Measurements from ENCODE around the gene ANKS1A.

The ANKS1A gene

DNA sequence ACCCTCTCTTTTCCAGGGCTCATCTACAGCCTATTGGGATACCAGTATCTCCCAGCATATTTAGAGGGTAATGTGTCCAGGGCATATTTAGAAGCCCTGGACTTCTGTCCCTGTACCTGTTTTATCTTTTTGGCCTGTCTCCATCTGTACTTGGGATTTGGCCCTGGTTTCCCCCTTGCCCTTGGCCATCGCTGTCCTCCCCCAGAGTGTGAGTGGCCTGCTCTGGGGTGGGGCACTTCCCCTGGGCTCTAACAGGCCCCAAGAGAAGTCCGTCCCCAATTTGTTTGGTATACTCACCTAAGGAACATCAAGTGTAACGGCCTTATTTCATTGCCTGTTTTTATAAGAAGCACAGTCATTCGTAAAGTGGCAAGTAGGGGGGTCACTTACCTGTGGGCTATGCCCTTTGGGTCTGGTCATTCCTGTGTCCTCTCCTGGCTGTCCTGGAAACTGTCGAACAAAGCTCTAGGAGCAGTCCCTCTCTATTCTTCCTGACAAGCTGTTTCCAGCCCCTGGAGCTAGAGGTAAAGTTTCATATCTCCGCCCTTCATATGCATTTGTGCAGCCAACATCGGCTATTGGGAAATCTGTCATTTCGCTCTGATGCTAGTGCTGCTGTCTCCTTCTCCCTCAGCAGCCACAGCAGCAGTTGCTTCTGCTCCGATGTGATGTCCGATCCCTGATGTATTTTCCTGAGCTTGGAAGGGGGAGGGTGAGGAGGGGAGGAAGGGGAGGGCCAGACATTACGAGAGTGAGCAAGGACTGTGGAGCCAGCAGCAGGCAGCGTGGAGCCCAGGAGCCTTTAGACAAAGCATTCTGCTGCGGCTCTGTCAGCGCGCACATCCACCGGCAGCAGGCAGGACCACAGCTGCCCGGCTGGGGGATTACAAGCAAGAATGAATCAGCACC lies 168.6 kb downstream of the ANKS1A start:
- no peak for DNase-seq

DNA sequence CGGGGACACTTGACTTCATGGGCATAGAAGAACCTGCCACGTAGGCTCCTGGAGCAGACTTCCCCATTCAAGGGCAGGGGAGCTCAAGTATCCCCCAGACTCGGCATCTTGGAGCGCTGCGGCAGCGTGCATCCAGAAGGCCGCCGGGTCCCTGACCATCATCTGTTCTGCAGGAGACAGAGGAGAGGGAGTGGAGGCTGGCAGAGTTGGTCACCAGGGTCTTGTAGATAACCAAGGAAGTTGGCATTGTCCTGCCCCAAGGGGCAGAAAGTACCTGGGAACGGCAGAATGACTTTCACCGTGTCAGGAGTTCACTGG lies 169.3 kb downstream of the ANKS1A start:
- DNase-seq: no peak

DNA sequence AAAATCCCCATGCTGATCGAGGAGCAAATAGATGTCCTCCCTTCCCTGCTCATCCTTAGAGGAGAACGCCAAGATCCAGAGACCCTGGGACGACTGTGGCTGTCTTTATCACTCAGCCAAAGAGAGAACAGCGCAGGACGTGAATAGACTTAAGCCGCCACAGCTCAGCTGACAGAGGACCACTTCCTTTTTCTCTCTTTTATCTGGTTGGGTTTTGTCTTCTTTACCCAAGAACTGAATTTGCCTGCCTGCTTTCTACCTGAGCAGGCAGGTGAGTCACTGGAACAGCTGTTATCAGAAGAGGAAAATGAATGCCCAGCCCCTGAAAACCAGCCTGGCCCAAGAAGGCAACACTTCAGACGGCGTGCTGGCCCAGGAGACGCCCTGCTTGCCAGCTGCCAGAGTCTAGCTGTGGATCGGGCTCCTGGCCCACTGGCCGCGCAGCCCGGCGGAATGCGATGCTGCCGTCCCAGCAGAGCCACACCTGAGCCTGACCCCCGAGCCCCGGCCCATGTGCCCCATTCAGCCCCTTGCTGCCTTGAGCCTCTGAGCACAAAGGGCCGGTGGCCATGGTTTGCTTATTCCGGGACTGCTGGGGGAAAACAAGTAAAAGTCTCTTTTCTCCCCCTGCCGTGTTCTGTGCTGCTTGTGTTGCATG lies 169.9 kb downstream of the ANKS1A start:
- DNase-seq: no peak

DNA sequence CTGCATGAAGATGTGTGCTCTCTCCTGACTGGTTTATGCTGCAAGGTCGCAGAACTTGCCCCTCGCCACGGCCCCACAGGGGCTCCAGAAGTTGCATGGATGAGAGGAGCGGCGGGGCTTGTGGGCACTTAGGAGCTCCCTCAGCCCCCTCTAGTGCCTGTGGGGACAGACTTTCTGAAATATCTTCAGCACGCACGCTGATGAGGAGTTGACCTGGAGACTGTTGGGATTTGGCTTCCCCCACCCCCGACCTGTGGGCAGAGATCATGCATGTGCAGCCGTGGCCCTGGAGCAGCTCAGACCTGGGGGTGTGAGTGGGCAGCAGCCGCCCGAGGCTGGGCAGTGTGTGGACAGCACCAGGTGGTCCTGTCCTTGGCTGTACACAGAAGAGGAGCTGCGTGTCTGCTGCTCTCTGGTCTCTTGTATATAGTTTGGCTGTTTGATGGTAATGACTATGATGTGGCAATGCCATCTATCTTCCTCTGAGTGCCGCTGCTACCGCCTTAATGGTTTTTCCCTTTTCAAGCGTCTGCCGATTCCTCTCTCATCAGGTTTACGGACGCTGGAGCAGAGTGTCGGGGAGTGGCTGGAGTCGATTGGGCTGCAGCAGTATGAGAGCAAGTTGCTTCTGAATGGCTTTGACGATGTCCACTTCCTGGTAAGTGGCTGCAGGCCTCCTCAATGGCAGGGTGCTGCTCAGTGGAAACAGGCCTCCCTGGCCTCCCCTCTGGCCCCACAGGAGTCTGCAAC lies 170.7 kb downstream of the ANKS1A start:
- no peak for DNase-seq

DNA sequence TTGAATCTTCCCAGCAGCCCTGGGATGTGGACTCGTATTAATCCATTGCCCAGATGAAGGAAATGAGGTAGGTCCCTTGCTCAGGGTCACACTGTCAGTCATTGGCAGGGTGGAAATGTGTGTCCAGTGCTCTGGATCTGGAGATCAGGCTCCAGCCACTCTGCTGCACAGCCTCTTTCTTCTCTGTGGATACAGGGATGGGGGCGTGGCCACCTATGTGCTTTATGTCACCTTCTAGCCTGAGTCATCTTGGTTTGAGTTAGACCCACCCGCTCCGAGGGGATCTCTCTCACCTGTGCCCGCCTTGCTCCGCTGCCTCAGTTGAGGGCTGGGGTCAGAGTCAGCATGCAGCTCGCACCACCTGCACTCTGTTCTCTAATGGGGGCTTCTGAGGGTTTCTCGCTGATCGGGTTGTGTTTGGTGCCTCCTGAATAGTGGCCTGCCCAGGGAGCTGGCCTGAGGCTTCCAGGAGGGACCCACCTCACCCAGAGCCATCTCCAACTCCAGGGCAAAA lies 172.1 kb downstream of the ANKS1A start:
- no peak for DNase-seq

DNA sequence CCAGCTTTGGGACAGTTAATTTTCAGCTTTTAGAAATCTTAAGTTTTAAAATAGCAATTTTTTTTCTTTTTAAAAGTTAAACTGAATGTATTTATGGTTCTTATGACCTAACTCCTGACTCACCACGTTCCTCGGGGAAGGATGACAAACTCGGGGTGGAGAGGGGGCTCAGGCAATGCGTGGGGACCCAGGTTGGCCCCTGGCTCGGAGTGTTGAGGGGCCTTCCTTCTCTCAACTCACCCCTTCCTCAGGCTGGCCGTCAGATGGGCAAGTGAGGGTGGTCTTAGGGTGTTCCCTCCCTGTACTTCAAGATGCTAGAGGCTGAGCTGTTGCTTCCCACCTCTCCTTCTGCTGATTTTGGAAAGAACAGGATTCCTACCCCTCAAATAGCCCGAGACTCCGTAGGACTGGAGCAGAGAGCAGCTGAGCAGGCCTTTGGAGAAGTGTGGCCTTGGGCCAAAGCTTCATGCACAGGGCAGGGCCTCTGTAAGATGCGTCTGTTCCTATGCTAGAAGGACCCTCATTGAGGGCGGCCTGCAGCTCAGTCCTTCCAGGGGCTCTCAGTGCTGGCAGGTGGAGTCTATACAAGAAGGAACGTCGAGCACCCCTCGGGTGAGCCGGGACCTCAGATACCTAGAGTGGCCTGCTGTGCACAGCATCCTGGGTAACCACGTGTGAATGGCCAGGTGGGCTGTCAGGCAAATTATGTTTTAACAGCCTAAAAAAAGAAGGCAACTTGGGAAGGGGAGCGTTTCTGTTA lies 172.8 kb downstream of the ANKS1A start:
- DNase-seq: no peak

DNA sequence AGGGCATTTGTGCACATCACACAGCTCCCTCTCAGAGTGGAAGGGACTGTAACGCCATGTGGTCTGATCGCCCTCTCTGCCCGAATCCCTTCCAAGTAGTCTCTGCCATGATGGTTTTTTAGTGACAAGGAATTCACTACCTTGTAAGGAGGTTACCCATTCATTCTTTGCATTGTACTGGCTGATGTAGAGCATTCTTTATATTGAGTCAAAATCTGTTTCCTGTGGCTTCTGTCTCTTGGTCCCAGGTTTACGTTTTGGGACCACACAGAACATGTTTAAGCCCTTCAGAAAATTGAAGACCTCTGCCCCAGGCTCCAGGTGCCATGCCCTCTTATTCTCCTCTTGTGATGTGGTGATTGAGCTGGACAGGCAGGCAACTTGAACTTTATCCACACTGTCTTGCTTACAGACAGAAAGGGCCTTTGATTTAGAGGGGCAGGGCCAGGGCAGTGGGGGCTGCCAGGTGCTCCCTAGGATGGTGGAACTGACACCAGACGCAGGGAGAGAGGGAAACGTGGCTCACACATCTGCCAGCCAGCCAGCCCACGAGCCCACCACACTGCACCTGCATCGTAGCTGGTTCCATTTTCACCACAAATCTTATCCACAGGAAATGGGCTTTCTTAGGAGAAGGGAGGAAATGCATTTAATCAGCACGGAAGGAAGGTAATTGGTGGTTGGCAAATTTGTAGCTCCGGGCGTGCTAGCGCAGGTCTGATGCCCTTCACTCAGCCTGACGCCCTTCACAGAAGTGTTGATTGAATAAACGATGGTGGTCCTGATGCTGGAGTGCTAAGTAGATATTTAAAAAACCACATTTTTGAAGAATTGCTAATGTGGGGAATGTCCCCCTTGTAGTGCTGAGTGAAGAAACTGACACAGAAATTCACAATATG lies 173.9 kb downstream of the ANKS1A start:
- DNase-seq: no peak

DNA sequence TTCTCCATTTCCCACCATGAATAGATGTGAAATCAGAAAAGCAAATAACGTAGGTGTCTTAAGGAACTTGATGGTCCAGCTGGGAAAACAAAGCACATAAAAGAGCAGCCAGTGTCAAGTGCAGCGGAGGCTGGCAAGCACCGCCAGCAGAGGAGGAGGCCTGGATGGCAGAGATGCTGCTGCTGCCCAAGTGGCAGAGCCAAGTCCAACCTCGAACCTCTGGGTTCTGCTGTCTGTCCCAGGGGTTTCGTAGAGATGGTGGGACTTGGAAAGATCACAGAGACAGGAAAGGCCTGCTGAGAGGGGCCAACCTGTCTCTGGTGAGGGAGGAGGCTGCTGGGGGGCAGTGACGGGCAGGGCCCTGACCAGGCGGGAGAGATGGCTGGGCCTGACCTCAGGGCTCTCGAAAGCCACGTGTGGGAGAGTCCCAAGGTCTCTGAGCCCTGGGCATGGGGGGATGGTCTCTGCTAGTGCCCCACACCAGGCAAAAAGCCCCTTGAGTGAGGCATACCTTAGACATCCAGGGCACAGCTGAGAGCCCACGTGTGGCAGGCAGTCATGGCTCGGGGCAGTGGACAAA lies 174.7 kb downstream of the ANKS1A start:
- DNase-seq: no peak

DNA sequence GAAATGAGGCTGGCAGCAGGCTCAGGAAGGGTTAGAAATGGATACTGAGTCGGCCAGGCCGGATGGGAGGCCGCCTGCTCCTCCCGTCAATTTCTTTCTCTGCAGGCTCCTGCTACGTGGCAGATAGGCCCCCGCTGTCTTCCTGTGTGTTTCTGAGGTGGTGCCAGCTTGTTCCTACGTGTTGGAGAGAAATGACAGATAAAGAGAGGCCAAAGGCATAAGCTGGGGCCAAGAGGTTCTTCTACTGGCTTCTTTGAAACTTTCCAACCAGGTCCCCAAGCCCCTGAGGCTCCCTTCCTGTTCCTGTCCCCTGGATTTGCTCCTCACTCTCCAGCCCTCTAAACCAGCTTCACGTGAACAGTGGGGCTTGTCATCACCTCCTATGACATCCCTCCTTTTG lies 175.2 kb downstream of the ANKS1A start:
- no peak for DNase-seq

DNA sequence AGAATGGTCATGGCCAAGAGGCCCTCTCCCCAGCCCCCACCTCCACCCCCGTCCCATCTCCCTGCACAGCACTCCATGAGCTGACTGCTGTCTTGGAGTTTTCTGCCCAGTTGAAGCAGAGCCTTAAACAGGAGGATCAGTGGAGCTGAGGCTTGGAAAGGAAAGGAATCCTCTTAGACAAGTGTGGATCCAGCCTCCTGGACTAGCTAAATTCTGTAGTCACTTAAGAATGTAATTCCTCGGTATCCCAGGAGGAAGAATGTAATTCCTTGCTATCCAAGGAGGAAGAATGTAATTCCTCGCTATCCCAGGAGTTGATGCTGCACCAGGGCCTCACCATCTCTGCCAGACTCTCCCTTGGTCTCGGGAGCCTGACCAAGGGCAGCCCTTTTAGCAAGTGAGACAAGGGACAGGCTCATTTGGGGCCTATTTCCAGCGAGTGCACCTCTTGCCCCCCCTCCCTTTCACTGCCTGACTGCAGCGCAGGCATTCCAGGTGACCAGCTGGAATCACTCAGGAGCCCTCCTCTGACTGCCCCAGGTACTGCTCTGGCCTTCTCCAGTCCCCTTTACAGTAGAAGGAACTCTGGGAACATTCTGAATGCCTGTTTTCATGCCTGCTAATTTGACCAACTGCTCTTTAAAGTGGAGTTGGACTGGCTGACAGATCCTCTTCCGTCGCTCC lies 175.8 kb downstream of the ANKS1A start:
- no peak for DNase-seq

DNA sequence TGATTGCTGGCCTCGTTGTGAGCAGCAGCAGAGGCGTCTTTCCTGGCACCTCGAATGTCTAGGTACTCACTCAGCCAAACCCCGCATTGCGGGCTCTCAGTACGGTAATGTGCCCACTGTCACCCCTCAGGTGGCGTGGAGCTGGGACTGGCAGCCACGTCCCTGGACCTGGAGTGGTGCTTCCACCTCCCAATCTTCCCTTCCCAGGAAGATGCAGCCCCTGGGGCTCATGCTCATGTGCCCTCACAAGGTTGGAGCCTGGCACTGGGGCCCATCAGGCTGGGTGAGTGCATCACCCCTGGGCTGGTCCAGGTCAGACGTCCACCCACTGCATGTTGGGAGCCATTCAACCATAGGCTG lies 176.4 kb downstream of the ANKS1A start:
- DNase-seq: no peak

DNA sequence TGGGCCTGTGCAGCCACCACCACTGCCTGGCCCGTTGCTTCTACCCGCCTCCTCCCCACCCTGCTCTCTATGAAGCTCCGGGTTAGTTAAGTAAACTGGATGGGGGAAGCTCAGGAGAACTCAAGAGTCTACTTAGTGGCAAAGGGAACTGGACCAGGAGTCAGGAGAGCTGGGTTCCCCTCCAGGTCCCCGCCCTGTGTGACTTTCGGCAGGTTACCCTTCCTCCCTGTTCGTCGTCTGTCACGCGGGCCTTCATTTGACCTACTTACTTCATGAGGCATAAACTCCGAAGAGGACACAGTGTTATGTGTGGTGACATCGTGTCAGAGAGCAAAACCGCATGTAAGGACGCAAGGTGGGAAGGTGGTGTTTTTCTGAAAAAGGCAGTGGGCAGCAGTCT lies 176.8 kb downstream of the ANKS1A start:
- no peak for DNase-seq

DNA sequence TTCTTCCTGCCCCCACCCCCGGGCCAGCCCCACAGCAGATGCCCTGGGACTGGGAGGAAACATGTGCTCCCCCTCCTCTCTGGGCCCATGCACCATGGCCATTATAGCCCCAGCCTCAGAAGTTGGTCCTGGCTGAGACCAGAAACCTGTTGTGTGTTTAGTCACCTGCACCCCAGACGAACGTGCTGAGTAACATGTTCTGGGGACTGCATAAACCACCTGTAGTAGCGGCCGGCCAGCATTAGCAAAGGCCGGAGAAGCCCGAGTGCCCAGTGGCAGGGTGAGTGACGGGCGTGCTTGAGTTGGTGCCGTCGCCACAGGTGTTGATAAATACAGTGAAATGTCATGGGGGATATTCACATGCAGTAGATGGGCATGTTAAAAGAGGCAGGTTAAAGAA lies 178.2 kb downstream of the ANKS1A start:
- no peak for DNase-seq

DNA sequence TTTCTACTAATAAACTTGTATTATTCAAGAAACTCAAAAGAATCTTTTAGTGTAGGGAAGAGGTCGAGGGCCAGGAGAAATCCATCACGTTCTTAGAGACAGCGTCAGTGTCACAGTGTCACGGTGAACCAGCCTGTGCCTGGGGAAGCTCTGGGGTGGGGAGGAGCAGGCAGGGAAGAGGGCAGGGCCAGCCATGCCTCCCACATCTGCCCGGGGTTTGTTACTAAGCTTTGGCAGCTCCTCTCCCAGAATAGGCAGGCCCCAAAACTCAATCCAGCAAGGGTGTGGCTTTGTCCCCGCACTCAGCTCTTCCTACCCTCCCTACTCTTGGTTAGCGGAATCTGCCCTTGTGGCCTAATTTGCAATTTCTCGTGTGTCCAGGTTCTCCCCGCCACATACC lies 179.2 kb downstream of the ANKS1A start:
- DNase-seq: no peak

DNA sequence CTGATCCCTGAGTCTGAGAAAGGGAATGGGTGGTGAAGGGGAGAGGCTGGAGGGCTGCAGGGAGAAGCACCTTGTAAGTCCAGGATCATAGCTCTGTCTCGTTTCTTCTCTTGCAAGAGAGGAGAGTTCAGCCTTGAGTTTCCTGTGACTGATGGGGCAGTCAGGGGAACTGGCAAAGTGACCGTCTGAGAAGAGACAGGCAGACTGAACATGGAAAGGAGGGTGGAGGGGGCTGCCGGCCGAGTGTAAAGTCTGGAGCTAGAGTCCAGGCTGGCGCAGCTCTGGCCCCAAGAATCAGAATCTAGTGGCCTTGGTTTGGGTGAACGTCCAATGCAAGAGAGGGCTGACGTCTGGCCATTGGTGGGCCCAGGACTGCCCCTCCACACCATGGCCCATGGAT lies 179.6 kb downstream of the ANKS1A start:
- DNase-seq: no peak

DNA sequence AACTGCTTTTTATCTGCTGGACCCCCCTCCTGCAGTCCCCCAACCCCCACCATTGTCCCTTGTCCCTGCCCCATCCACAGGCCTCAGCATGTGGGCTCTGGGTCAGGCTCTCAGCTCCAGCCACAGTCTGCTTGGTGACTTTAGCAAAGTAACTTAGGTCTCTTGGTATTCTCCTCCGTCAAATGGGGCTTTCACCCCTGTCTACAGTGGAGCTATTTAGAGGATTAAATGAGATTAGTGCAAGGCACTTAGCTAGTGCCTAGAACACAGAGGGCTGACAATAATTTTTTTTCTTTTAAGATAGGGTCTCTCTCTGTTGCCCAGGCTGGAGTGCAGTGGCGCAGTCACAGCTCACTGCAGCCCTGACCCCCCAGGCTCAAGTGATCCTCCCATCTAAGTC lies 180.2 kb downstream of the ANKS1A start:
- no peak for DNase-seq

DNA sequence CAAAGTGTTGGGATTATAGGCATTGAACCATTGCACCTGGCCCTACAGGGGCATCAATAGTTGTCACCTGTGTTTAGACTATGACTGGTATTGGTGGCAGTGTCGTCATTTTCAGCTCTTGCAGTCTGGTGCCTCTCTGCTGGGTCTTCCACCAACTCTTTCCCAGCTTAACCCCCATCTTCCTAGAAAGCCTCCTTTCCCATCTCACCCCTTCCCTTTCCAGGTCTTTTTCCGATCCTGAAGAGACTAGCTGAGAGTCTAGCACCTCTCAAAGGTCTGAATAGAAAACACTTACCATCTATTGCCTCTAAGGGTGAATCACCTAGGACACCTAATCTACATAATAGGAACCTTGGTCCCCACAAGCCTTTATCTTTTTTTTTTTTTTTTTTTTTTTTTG lies 181.1 kb downstream of the ANKS1A start:
- no peak for DNase-seq

DNA sequence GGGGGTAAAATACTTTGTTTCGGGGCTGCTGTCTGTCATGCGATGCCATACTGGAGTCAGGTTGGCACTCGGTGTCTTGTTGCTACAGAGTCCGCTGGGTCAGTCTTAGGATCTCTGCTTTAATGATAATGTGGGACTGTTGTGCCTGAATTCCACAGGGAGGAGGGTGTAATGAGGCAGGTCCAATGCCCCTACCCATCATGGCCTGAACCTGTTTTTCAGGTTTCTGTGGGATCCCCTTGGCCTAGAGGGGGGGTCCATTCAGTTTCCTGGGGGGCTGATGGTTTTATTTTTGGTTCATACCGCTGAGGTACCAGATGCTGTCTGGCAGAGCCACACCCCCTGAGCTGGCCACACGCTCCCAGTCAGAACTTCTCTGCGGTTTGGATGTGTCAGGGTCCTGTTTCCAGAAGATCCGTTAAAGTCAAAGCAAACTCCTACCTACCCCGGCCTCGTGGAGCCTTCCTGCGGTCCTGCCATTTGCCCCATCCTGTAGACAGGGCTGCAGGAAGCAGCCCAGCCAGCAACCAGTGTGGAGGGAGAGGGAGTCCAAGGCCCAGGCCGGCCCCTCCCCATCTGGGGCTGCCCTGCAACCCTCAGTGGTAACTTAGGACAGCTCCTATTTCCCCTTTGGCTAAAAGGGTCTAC lies 182.4 kb downstream of the ANKS1A start:
- no peak for DNase-seq

DNA sequence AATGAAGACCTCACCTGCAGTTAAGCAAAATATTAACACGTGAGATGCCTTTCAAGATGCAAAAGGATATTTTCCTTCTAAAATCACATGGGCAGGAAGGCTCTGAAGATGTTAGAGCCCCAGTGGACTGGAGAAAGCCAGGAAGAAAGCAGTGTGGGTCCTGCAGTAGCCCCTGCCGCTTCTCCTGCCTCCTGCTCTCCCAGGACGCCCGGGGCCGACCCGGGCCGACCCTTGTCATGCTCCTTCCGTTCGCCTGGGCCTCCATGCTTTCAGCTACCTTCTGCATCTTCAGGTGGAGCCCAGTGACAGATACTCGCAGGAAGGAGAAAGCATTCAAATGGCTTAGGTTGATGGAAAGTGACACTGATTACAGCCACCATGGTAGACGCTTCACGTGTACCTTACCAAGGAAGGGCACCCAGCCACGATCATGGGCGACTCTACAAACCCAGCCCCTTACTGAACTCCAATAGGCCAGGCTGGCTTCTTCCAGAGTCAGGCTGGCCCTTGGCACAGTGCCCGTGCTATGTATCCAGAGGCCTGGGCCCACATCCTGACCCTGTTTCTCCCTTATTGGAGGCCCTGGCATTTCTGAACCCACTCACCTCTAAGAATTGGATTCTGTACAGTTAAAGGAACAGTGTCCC lies 183.1 kb downstream of the ANKS1A start:
- DNase-seq: no peak

DNA sequence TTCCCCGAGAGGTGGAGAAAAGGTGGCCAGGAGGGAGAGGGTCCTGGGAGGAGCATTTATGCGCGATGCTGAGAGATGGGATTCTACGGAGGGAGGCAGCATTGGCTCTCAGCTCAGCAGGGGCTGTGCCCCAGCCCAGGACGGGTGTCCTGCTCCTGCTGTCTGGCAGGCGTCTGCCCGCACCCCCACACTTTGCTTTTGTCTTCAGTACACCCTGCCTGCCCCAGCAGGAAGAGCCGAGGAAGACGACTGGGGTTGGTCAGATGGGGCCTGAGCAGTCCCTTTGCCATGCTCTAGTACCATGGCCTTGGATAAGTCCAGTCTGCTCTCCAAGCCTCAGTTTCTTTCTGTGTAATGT lies 183.6 kb downstream of the ANKS1A start:
- no peak for DNase-seq

All from T-helper 9 cell (primary cell).